Measurements from ENCODE around the gene TLCD1. TPM values are rescaled to one million over a fixed set of nuclear protein-coding genes. Genes with fewer than 3 reads are reported as not detected.

TLCD1 gene
- total RNA-seq, 1 donor from 2014 or later: 3.1 TPM

- no peak for DNase-seq
- Histone ChIP-seq H3K4me1 (peaks cover 29% of the 10 kb centered on the region), H3K27me3 (ENCODE audit: low read depth) (no peaks in the 10 kb centered on the region), H3K27ac (replicated peaks) (no peak overlapping the region), H3K4me3 (no peak overlapping the region), H3K9me3 (replicated peaks) (no peaks in the 10 kb centered on the region), H3K36me3 (peaks cover 24% of the 10 kb centered on the region)
- intact Hi-C loops (cut with micrococcal nuclease): loop anchor here (10.0 kb wide), 2 partner anchors 72 to 152 kb away; no protein-coding TSS in a partner anchor
- TF ChIP-seq, protein P1, sequence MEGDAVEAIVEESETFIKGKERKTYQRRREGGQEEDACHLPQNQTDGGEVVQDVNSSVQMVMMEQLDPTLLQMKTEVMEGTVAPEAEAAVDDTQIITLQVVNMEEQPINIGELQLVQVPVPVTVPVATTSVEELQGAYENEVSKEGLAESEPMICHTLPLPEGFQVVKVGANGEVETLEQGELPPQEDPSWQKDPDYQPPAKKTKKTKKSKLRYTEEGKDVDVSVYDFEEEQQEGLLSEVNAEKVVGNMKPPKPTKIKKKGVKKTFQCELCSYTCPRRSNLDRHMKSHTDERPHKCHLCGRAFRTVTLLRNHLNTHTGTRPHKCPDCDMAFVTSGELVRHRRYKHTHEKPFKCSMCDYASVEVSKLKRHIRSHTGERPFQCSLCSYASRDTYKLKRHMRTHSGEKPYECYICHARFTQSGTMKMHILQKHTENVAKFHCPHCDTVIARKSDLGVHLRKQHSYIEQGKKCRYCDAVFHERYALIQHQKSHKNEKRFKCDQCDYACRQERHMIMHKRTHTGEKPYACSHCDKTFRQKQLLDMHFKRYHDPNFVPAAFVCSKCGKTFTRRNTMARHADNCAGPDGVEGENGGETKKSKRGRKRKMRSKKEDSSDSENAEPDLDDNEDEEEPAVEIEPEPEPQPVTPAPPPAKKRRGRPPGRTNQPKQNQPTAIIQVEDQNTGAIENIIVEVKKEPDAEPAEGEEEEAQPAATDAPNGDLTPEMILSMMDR (IDR thresholded peaks at IDR 0.05; ENCODE audit: borderline replicate concordance): no peak
Measured at GRCh38 chr17:28763137-28763799, 37.2 kb upstream of the TLCD1 start.

- Histone ChIP-seq H3K36me3 (peaks cover 25% of the 10 kb centered on the region), H3K27me3 (ENCODE audit: low read depth) (no peaks in the 10 kb centered on the region), H3K4me1 (peaks cover 29% of the 10 kb centered on the region), H3K9me3 (replicated peaks) (no peaks in the 10 kb centered on the region), H3K4me3 (no peak overlapping the region), H3K27ac (replicated peaks) (peak overlapping the region; percentile 48)
- DNase-seq: peak; percentile 64
- intact Hi-C loops (cut with micrococcal nuclease): loop anchor here (10.0 kb wide), 2 partner anchors 74 to 154 kb away; no protein-coding TSS in a partner anchor
- TF ChIP-seq, protein P1 (IDR thresholded peaks at IDR 0.05; ENCODE audit: borderline replicate concordance): no peak
Measured at GRCh38 chr17:28760601-28761562, 34.8 kb upstream of the TLCD1 start.

DNA sequence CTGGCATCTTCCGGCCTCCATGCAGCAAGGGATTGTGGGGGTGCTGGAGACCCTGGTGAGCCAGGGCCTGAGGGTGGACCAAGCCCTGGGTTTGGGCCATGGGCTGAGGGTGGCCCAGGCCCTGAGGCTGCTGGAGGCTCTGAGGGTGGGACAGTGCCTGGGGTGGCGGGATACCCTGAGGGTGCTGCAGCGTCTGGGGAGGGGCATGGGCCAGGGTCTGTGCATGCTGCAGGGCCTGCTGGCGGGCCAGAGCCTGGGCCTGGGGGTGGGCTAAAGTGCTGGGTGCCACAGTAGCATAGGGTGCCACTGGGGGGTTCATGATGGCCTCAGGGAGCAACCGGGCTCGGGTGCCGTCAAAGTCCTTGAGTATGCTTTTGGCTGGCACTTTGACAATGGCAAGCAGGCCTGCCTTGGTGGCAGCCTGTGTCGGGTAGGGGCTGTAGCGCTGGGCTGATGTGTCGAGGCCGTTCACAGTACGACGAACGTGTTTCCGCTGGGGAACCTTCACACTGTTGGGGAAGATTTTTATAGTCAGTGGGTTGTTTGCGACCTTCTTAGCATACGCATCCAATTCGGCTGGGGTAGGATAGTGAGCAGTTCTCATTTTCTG lies 33.3 kb upstream of the TLCD1 start:
- H3K27me3 ChIP-seq (ENCODE audit: low read depth): no peaks in the 10 kb centered on the region
- H3K4me3 ChIP-seq: no peak overlapping the region
- peaks cover 22% of the 10 kb centered on the region for H3K36me3 ChIP-seq
- H3K4me1 ChIP-seq: peaks cover 29% of the 10 kb centered on the region
- no peak for DNase-seq
- H3K27ac ChIP-seq (replicated peaks): no peak overlapping the region
- H3K9me3 ChIP-seq (replicated peaks): no peaks in the 10 kb centered on the region
- TF ChIP-seq, protein P1 (IDR thresholded peaks at IDR 0.05; ENCODE audit: borderline replicate concordance): no peak
- intact Hi-C loops (cut with micrococcal nuclease): no loop called here

DNA sequence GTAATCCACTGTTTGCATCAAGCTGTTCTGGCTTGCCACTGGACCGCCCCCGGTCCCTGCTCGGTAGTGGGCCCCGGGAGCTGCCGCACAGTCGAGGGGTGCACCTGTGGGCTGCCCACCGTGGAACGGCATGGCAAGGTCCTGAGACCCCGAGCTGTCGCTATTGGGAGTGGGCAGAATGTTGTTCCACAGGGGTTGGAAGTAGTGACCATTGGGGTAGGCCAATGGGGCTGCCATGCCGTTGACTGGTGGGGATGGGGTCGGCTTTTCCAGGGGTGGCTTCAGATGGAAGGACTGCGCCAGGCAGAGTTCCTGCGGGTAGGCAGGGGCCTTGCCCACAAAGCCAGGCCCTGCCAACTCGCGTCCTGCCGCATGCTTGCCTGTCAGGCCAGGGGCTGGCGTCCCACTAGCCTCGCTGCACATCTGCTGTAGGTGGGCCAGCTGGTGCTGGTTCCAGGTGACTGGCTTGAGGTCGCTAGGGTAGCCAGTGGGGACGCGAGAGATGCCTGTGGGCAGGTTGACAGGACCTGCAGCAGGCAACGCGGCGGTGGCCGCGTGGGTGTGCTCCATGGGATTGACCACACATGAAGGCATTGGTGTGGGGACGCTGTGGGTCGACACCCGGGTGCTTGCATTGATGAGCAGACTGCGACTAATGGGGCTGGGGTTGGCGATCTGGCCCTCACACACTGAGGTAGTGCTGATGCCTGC lies 32.5 kb upstream of the TLCD1 start:
- TF ChIP-seq, protein P1 (IDR thresholded peaks at IDR 0.05; ENCODE audit: borderline replicate concordance): no peak

More for the DNA sequence above, 32.5 kb upstream of the TLCD1 start:
- no peak for DNase-seq
- intact Hi-C loops (cut with micrococcal nuclease): no loop called here
- H3K4me3 ChIP-seq: no peak overlapping the region
- no peaks in the 10 kb centered on the region for H3K27me3 ChIP-seq (ENCODE audit: low read depth)
- no peaks in the 10 kb centered on the region for H3K9me3 ChIP-seq (replicated peaks)
- no peak overlapping the region for H3K27ac ChIP-seq (replicated peaks)
- peaks cover 22% of the 10 kb centered on the region for H3K36me3 ChIP-seq
- H3K4me1 ChIP-seq: peaks cover 24% of the 10 kb centered on the region

Data from left ventricle myocardium inferior (tissue), 1 donor.